ENCODE measurements around the gene STOML1. TPM values are rescaled to one million over a fixed set of nuclear protein-coding genes. Genes with fewer than 3 reads are reported as not detected.
A peak's percentile ranks its signal among the peaks of the same experiment; 100 is the strongest.

Gene STOML1
- total and polyA plus RNA-seq, 10 of the 15 experiments (the other 5 are each of a cell fraction or from before 2014, with no cell fraction given), result 0.14 to 13.6 (median 8.3) TPM

DNA sequence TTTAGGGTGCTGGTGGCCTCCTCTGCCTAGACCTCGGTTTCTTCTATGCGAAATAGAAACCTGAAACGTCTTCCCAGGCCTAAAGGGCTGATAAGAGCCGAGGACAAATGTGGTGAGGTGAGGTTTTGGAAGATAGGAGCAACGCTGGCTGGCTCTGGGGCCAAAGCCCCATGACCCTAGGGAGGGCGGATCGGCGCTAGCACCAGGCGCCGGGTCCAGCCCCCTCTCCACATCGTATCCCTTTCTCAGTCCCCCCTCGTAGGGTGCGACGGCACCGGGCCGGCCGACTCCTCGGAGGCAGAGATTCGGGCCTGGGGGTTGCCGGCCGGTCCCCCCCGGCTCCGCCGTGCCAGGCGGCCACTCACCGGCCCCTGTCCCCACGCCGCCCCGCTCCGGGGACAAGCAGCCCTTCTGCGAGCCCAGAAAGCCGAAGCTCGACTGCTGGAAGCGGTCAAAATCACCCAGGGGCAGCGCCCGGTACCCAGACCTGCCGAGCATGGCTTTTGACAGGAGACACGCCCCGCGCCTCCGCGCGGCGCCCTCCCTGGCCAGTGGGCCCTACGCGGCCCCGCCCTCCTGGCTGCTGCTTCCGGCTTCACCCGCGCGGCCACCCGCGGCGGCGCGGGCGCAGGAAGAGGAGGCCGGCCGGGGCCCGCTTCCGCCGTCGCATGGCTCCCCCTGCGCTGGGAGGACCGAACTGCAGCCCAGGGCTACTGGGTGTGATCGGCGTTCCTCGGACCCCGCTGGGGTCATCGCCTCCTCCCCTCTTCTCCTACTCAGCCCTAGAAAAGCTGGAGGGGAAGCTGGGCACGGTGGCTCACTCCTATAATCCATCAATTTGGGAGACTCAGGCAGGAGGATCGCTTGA is at the start of gene STOML1 (continued):
- no peak for TF ChIP-seq RAD21 (IDR thresholded peaks at IDR 0.05; ENCODE audit: insufficient read depth, low read depth, low read length)
- TF ChIP-seq BCL11A (IDR thresholded peaks at IDR 0.05; ENCODE audit: low read depth, low read length), result no peak
- no peak for TF ChIP-seq SUPT20H (IDR thresholded peaks at IDR 0.05; ENCODE audit: borderline replicate concordance, control insufficient read depth, low read depth, low read length)
- TF ChIP-seq EED (IDR thresholded peaks at IDR 0.05; ENCODE audit: low read depth), result no peak
- no peak for TF ChIP-seq IKZF2 (IDR thresholded peaks at IDR 0.05)
- TF ChIP-seq NFIC (IDR thresholded peaks at IDR 0.05; ENCODE audit: low read depth, low read length), result no peak
- TF ChIP-seq SREBF1 (IDR thresholded peaks at IDR 0.05; ENCODE audit: low read length), result no peak
- TF ChIP-seq TCF7 (IDR thresholded peaks at IDR 0.05; ENCODE audit: borderline replicate concordance), result no peak
- TF ChIP-seq, protein P1, sequence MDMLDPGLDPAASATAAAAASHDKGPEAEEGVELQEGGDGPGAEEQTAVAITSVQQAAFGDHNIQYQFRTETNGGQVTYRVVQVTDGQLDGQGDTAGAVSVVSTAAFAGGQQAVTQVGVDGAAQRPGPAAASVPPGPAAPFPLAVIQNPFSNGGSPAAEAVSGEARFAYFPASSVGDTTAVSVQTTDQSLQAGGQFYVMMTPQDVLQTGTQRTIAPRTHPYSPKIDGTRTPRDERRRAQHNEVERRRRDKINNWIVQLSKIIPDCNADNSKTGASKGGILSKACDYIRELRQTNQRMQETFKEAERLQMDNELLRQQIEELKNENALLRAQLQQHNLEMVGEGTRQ (IDR thresholded peaks at IDR 0.05; ENCODE audit: borderline replicate concordance, low read depth, low read length), result no peak
- TF ChIP-seq, protein P2, sequence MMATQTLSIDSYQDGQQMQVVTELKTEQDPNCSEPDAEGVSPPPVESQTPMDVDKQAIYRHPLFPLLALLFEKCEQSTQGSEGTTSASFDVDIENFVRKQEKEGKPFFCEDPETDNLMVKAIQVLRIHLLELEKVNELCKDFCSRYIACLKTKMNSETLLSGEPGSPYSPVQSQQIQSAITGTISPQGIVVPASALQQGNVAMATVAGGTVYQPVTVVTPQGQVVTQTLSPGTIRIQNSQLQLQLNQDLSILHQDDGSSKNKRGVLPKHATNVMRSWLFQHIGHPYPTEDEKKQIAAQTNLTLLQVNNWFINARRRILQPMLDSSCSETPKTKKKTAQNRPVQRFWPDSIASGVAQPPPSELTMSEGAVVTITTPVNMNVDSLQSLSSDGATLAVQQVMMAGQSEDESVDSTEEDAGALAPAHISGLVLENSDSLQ (IDR thresholded peaks at IDR 0.05), result no peak
- peak; percentile 48 for TF ChIP-seq SIX5 (IDR thresholded peaks at IDR 0.05; ENCODE audit: low read depth, low read length, severe bottlenecking)
- TF ChIP-seq NR2C2 (IDR thresholded peaks at IDR 0.05; ENCODE audit: borderline replicate concordance, control insufficient read depth, insufficient read length, low read depth), result no peak
- no peak for TF ChIP-seq CHD2 (IDR thresholded peaks at IDR 0.05; ENCODE audit: borderline replicate concordance, low read depth, low read length)
- peak in 1 of 2 experiments; percentile 10; a peak in 1 of 4 replicates for TF ChIP-seq ETV6 (conservative IDR thresholded peaks at IDR 0.05 in 1 of 2, IDR thresholded peaks at IDR 0.05 in 1 of 2; ENCODE audit: borderline replicate concordance in 1 of 2, low read depth in 1 of 2)
- no peak for TF ChIP-seq CBX3 (IDR thresholded peaks at IDR 0.05; ENCODE audit: borderline replicate concordance, low read depth)
- TF ChIP-seq CHD1 (IDR thresholded peaks at IDR 0.05; ENCODE audit: low read depth, low read length), result no peak
- TF ChIP-seq, protein P3, sequence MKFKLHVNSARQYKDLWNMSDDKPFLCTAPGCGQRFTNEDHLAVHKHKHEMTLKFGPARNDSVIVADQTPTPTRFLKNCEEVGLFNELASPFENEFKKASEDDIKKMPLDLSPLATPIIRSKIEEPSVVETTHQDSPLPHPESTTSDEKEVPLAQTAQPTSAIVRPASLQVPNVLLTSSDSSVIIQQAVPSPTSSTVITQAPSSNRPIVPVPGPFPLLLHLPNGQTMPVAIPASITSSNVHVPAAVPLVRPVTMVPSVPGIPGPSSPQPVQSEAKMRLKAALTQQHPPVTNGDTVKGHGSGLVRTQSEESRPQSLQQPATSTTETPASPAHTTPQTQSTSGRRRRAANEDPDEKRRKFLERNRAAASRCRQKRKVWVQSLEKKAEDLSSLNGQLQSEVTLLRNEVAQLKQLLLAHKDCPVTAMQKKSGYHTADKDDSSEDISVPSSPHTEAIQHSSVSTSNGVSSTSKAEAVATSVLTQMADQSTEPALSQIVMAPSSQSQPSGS (IDR thresholded peaks at IDR 0.05; ENCODE audit: low read length), result no peak
- TF ChIP-seq ZNF274 (IDR thresholded peaks at IDR 0.05; ENCODE audit: insufficient read depth, insufficient read length), result no peak
- no peak for TF ChIP-seq EZH2 (IDR thresholded peaks at IDR 0.05; ENCODE audit: borderline replicate concordance, control insufficient read depth, low read depth, low read length)
- TF ChIP-seq NFYA (IDR thresholded peaks at IDR 0.05; ENCODE audit: borderline replicate concordance, low read depth, low read length), result no peak
- TF ChIP-seq NFXL1 (IDR thresholded peaks at IDR 0.05; ENCODE audit: borderline replicate concordance), result no peak
- TF ChIP-seq SIN3A (IDR thresholded peaks at IDR 0.05; ENCODE audit: low read depth, low read length), result peak; percentile 95
- TF ChIP-seq, protein P4, sequence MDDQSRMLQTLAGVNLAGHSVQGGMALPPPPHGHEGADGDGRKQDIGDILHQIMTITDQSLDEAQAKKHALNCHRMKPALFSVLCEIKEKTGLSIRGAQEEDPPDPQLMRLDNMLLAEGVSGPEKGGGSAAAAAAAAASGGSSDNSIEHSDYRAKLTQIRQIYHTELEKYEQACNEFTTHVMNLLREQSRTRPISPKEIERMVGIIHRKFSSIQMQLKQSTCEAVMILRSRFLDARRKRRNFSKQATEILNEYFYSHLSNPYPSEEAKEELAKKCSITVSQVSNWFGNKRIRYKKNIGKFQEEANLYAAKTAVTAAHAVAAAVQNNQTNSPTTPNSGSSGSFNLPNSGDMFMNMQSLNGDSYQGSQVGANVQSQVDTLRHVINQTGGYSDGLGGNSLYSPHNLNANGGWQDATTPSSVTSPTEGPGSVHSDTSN (IDR thresholded peaks at IDR 0.05; ENCODE audit: insufficient replicate concordance, low read depth, low read length), result no peak
